Cardiac muscle cell (in vitro differentiated cells and primary cell): Measurements from ENCODE around the gene MYDGF. TPM values are rescaled to one million over a fixed set of nuclear protein-coding genes. Genes with fewer than 3 reads are reported as not detected.

Source experiments
- DNase-seq, 2 donors: peaks; one replicate each; pipeline versions ENCODE4 v3.0.0 to v3.0.0-alpha.2; 2010 to 2017; ENCODE audit warnings: low read depth in 1 of 2, low spot score in 1 of 2
- H3K27ac ChIP-seq: fragments of 200-600 bp; sonication (generic); 2 replicates; pipeline ENCODE4 v1.5.1; 2016
- H3K27me3 ChIP-seq: fragments of 200-600 bp; sonication (generic); 2 replicates; pipeline ENCODE4 v1.6.0; 2016; ENCODE audit warnings: control low read depth
- H3K36me3 ChIP-seq: fragments of 200-600 bp; sonication (generic); 2 replicates; pipeline ENCODE4 v1.5.1; 2016; ENCODE audit warnings: control low read depth
- H3K4me1 ChIP-seq: fragments of 200-600 bp; sonication (generic); 2 replicates; pipeline ENCODE4 v1.8.1; 2017; ENCODE audit warnings: low read depth, mild to moderate bottlenecking, mixed run types
- H3K4me3 ChIP-seq: fragments of 200-600 bp; sonication (generic); 2 replicates; pipeline ENCODE4 v1.5.1; 2016; ENCODE audit warnings: mild to moderate bottlenecking
- H3K9me3 ChIP-seq: fragments of 200-600 bp; sonication (generic); 2 replicates; pipeline ENCODE4 v1.5.1; 2017; ENCODE audit warnings: low read depth, mild to moderate bottlenecking, control low read depth
- CTCF ChIP-seq: IDR thresholded peaks from 2 replicates; pipeline ENCODE4 v1.5.1; 2012; ENCODE audit warnings: low read depth, mild to moderate bottlenecking, low read length
- polyA plus RNA-seq: library from polyadenylated mRNA; unstranded; fragments of >200 nt; fragmentation: Nextera tagmentation; extraction: Ambion mirVana; gene quantifications from 2 replicates; pipeline ENCODE4 v1.2.1, GENCODE V29; 2016
- total RNA-seq: library from RNA; depleted of rRNA; stranded (reverse); fragments of >200 nt; gene quantifications from 2 replicates; pipeline ENCODE4 v1.2.3, GENCODE V29; 2016

The MYDGF gene
- total and polyA plus RNA-seq, 2 experiments from 2014 or later, result 47.9 to 206 TPM

- Histone ChIP-seq H3K4me1 (no peaks in the 10 kb centered on the region), H3K36me3 (peaks cover 26% of the 10 kb centered on the region)
- TF ChIP-seq CTCF, result no peak
Measured at GRCh38 chr19:4693078-4693350, 22.9 kb upstream of the MYDGF start.

GRCh38 chr19:4692251-4693077 lies 22.3 kb upstream of the MYDGF start:
- H3K9me3 ChIP-seq, result no peaks in the 10 kb centered on the region
- no peaks in the 10 kb centered on the region for H3K27me3 ChIP-seq
- TF ChIP-seq CTCF, result no peak
- H3K4me3 ChIP-seq, result no peak overlapping the region
- no peak for DNase-seq
- H3K4me1 ChIP-seq, result no peaks in the 10 kb centered on the region
- no peak overlapping the region for H3K27ac ChIP-seq
- H3K36me3 ChIP-seq, result peaks cover 26% of the 10 kb centered on the region

More at GRCh38 chr19:4693078-4693350, 22.9 kb upstream of the MYDGF start:
- Histone ChIP-seq H3K4me3 (no peak overlapping the region), H3K27ac (no peak overlapping the region), H3K27me3 (no peaks in the 10 kb centered on the region), H3K9me3 (no peaks in the 10 kb centered on the region)
- no peak for DNase-seq

- Histone ChIP-seq H3K9me3 (no peaks in the 10 kb centered on the region), H3K4me1 (no peaks in the 10 kb centered on the region), H3K27me3 (no peaks in the 10 kb centered on the region), H3K36me3 (peaks cover 26% of the 10 kb centered on the region), H3K27ac (no peak overlapping the region), H3K4me3 (no peak overlapping the region)
- no peak for DNase-seq
- TF ChIP-seq CTCF, result no peak
Measured at GRCh38 chr19:4691373-4691772, 21.2 kb upstream of the MYDGF start.

GRCh38 chr19:4690361-4690760 lies 20.2 kb upstream of the MYDGF start:
- no peaks in the 10 kb centered on the region for H3K4me1 ChIP-seq
- no peak overlapping the region for H3K4me3 ChIP-seq
- no peak for DNase-seq
- H3K36me3 ChIP-seq, result peaks cover 24% of the 10 kb centered on the region
- no peaks in the 10 kb centered on the region for H3K27me3 ChIP-seq
- no peaks in the 10 kb centered on the region for H3K9me3 ChIP-seq
- H3K27ac ChIP-seq, result no peak overlapping the region
- TF ChIP-seq CTCF, result no peak

- no peaks in the 10 kb centered on the region for H3K4me1 ChIP-seq
- TF ChIP-seq CTCF, result no peak
- no peak for DNase-seq
- no peak overlapping the region for H3K4me3 ChIP-seq
- H3K36me3 ChIP-seq, result peaks cover 20% of the 10 kb centered on the region
- no peak overlapping the region for H3K27ac ChIP-seq
- no peaks in the 10 kb centered on the region for H3K9me3 ChIP-seq
- no peaks in the 10 kb centered on the region for H3K27me3 ChIP-seq
Measured at GRCh38 chr19:4689403-4689802, 19.3 kb upstream of the MYDGF start.
